HG03342 (cell line): ENCODE results near the gene PRRC2A.
"Not testable (repeated sequence)": the region's sequence is repeated elsewhere in the genome, so short reads cannot be mapped to it uniquely, and the experiment has no call there.

Source experiments
- ATAC-seq: cut with Tn5 transposase; IDR thresholded peaks from one replicate; pipeline ENCODE4 v1.9.1; 2021; ENCODE audit warnings: mild to moderate bottlenecking, moderate library complexity; ENCODE audit not compliant: unreplicated experiment

Gene PRRC2A

DNA sequence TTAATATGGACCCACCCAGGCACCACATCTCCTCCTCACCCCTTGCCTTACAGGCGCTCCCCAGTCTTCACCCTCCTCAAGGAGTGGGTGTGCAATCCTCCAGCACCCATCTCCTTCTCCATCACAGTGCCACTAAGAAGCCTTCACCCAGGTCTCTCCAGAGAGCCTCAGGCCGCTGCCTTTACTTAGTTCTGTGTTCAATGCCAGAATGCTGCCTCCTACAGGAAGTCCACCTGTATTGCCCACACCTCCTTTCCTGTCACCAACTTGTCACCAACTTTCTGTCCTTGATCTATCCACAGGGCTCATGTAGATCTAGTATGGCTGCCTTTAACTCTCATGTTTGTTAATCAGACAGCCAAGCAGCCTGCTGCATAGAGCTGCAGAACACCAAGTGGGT, 35.0 kb upstream of the PRRC2A start:
- no peak for ATAC-seq

DNA sequence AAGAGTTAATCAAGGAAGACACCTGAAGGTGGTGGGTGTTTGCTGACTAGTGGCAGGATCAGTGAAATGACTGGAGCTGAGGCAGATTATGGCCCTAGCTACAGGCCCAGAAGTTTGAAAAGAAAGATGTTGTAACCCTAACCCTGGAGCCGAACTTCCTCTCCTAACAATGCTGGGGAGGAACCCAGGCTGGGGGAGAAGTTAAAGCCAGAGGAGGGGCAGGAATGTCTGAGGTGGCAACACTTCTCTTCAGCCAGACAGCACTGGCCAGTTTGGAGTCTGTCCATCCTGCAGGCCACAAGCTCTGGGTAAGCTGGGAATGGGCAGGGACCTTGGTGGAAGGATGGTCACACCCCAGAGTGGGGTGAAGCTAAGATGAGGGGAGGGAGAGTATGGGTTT, 34.5 kb upstream of the PRRC2A start, which contains the start of gene LST1:
TSS of gene LST1 (plus strand) at position 270 of the 400 bp plus-strand sequence. CDS start 1,023 bp downstream, outside the sequence.
- ATAC-seq = no peak

DNA sequence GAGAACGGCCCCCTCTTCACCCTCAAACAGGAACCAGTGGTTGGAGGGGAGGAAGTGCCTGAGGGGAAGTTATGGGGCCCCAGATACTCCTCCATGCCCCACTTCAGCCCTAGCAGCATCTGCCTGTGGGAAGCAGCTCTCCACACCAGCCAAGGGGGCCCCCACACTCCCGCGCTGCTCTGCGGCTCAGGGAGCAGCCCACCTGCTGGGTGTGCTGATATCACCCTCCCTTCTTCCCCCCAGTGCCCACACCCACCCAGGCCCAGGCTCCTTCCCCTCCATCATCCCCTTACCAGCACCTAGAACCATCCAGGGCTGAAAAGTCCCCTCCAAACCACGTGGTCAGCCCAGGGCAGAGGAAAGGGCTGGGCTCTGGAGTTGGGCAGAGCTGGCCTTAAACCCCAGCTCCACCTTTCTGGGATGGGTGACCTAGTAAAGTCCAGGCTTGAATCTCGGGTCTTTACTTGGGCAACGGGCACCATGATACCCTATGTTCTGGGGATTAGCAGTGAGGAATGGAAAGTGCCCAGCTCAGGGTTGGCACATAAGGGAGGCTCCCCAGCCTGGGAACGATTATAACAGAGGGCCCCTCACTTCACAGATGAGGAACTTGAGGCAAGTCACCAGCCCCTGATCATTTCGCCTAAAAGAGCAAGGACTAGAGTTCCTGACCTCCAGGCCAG, 33.8 kb upstream of the PRRC2A start:
- ATAC-seq = no peak

DNA sequence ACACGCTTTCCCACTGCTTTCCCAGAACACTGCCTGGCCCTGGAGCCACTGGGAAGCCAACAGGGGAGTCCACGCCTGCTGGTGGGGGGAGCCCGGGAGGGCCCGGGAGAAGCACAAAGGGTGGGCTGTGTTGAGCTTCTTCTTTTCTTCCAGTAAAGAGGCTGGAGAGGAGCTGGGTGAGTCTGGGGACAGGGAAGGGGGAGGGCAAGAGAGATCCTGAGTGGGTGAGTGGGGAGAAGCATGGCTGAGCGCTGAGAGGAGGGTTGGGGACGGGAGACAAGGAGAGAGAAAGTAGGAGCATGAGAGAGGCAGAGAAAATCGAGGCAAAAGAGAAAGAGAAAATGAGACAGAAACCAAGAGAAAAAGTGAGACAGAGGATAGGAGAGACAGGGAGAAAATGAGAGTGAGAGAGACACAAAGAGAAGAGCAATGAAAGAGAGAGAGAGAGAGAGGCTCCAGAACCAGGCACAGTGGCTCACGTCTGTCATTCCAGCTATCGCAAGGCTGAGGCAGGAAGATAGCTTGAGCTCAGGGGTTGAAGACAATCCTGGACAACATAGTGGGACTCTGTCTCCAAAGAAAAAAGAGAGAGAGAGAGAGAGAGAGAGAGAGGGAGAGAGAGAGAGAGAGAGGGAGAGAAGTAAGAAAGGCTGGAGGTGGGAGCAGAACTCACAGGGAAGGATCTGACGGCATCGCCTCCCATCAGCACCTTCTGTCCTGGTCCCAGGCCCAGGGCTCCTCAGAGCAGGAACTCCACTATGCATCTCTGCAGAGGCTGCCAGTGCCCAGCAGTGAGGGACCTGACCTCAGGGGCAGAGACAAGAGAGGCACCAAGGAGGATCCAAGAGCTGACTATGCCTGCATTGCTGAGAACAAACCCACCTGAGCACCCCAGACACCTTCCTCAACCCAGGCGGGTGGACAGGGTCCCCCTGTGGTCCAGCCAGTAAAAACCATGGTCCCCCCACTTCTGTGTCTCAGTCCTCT, 32.4 kb upstream of the PRRC2A start:
- no peak for ATAC-seq

GRCh38 chr6:31588871-31589650, 31.5 kb upstream of the PRRC2A start:
- ATAC-seq = no peak

DNA sequence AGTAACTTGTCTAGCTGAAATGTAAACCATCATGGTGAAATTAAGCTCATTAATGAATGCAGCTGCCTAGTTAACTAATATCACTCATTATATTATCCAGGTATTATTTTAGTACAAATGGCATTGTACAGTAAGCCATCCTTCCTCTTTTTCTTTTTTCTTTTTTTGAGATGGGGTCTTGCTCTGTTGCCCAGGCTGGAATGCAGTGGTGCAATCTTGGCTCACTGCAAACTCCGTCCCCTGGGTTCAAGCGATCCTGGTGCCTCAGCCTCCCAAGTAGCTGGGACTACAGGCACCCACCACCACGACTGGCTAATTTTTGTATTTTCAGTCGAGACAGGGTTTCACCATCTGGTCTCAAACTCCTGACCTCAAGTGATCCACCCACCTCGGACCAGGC, 29.8 kb upstream of the PRRC2A start:
- ATAC-seq = not testable (repeated sequence)

- ATAC-seq = no peak
Observed at GRCh38 chr6:31592396-31592771, 28.1 kb upstream of the PRRC2A start.

DNA sequence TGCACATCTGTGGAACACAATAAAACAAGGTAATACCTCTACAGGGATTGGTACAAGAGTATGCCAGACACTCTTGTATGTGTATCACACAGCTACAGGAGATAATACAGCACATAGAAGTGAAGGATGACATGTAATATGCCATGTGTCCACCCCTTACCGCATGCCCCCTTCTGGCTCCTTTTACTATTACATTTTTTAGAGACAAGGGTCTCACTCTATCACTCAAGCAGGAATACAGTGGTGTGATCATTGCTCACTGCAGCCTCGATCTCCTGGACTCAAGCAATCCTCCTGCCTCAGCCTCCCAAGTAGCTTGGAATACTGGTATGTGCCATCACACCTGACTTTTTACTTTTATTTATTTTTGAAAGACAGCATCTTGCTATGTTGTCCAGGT, 23.5 kb upstream of the PRRC2A start:
- no peak for ATAC-seq

- ATAC-seq = no peak
Observed at GRCh38 chr6:31607317-31607716, 13.2 kb upstream of the PRRC2A start.

GRCh38 chr6:31609519-31610406, 10.8 kb upstream of the PRRC2A start:
- no peak for ATAC-seq

DNA sequence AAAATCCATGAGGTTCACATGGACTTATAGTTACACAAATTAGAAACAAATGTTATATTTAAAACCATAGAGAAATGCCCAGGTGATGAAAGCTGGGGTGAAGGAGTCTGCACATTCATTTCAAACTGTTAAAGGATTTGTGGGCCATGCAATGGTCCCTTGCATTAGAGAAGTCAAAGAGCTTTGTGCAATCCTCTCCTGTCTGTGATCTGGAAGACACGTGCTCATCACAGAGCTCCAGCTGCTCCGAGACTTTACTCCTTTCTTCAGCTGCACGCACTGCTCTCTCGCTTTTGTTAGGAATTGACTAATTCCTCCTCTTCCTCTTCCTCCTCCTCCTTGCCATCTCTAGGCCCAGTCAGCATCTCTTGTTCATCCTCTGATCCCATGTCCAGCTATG, 9.5 kb upstream of the PRRC2A start:
- no peak for ATAC-seq

DNA sequence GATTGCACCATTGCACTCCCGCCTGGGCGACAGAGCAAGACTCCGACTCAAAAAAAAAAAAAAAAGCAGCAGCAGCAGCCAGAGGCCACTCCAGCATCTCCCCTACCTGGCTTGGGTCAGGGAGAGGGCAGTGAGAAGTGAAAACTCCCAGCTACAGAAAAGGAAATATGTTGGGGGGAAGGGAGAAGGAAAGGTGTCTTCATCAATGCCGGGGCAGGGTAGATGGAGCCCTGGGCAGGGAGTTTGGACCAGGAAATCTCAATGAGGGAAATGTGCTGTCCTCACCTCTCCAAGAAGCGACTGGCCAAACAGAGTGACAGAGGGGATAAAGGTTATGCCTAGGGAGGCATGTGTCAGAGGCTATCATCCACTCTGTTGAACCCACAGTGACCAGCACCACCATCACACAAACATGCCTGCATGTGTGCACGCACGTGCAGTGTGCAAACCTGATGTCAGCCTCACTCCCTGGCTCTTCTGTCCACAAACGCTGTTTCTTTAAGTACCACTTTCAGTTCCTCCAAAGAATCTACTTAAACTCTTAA, 6.4 kb upstream of the PRRC2A start:
- no peak for ATAC-seq

DNA sequence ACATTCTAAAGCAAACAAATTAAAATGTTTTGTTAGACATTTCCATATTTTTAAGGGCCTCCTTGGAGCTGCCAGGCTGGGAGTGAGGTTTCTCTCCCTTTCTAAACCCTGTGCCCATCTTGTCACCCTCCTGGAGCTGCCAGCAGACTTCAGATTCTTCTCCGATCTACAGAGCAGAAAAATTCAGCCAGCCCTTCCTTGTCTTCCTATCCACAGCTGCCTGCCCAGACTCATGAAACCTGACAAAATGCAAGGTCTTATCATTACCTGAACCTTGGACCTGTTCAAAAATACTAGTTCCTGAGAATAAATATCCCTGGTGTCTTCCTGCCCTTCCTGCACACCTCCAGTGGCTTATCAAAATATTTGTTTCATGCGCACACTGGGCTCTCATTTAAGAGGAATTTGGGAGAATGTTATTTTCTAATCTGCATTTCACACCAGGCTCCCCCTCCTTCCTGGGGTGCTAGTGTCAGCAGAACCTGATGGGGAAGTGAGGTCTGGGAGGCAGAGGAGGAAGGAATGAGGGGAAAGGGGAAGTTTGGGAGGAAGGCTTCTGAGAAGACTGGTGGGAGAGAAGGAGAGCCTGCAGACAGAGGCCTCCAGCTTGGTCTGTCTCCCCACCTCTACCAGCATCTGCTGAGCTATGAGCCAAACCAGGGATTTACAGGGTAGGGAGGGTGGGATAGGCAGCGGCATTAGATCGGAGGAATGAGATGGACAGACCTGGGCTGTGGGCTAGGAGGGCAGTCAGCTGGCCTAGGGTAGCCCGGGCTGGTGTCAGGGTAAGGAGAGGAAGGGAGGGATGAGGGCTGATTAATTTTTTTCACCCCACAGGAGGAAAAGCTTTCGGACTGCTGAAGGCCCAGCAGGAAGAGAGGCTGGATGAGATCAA, 5.6 kb upstream of the PRRC2A start, which contains the start of gene AIF1:
TSS of gene AIF1 (plus strand) at position 551 of the 895 bp plus-strand sequence. CDS start at position 647, 96 bp downstream.
- no peak for ATAC-seq

DNA sequence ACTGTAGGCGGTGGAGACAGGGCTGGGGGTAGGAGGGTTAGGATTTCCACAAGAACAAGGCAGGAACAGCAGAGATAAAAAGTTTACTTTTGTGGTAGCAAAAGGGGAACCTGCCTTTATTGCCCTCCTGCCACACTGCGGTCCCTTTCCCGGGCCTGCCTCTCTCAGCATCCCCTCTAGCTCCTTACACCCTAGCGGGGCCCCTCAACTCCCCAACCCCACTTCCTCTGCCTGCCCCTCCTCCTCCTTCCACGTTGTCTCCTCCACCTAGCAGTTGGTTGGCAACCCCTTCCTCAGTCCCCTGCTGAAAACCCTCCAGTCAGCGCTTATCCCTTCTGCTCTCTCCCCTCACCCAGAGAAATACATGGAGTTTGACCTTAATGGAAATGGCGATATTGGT, 4.8 kb upstream of the PRRC2A start:
- ATAC-seq = no peak

GRCh38 chr6:31617010-31617409, 3.5 kb upstream of the PRRC2A start:
- no peak for ATAC-seq

DNA sequence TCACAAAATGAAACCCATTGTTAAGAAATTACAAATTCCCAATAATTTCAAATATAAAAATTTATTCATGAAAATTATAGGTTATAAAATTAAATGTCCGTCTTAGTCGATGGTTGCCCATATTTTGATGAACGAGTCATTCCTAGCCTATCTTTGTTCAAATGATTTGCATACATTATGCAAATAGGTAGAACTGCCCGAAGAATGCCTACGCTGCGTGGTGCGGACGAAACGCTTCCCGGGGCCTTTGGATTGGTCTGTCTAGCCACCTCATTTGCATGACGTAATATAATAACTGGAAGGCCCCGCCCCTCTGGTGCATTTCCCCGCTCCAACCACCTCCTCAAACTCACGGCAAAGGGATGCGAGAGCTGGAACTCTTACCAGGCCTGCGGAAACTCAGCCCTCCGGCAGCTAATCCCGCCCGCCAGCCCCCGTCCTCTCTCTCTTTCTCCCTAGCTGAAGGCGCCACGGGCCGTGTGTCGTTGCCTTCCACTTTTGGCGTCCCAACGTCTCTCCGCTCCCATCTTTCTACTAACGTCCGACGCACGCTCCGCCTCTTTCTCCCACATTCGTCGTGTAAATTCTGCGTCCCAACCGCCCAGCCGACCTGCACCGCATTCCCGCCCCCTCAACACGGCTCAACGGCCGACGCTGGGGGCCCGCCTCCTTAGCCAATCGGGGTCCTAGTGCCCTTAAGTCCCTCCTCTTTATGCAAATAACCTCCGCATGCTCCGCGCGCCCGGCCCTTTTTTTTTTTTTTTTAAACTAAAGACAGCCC, 520 bp upstream of the PRRC2A start:
- ATAC-seq = peak; percentile 76

DNA sequence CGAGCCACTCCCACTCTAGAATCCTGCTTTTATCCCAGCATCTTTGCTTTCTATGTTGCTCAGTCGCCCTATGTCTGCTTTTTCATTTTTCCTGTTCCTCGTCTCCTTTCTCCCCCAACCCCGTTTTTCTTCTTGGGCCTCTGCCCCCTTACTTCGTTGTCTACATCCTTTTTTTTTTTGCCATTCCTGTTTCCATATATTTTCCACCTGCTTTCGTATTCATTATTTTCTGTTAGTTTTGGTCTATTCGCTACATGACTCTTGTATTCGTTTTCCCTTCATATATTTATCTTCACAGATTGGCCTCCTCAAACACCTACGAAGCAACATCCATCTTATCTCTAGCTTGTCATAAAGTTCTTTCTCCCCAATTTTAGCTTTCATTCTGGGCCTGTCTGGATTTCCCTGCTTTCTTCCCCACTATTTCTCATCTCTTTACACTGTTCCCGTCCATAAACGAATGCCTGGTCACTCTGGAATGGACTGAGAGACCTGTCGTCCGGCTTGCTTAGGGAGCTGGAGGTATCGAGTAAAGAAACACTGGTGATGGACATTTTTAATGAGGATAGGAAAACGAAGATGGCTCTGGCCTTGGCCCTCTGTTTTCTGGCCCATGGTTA, 915 bp downstream of the PRRC2A start:
- no peak for ATAC-seq

DNA sequence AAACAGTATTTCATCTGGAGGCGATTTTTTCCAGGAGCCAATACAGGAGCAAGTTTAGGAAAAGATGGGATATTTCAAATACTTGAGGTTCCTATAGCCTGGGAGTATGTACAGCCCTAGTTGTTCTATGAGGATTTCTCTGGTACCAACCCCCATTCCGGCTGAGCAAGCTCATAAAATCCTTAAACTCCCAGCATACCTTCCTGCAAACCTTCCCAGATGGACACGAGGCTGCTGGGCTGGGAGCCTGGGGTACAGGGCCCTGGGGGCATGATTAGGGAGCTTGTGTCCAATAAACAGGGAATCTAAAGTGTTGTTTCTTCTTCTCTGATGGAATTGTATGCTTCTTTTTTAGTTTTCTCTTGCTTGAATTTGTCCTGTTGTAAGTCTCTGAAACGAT, 1.5 kb downstream of the PRRC2A start:
- ATAC-seq = no peak
